Heart left ventricle (tissue), 13 donors: Measurements from ENCODE around the gene RNPEPL1.

Experiments
- POLR2A ChIP-seq, 2 donors: fragments of 450-650 bp; IDR thresholded peaks; one replicate each; pipeline ENCODE4 v1.6.1; 2017; ENCODE audit warnings: antibody characterized with exemption in 2 of 2, mild to moderate bottlenecking in 2 of 2, moderate library complexity in 2 of 2
- TF ChIP-seq, protein P1 (sequence below), 12 donors: fragments of 200-600 bp; sonication (generic) in 4 of 12; IDR thresholded peaks; one replicate each; pipeline versions ENCODE4 v1.5.0 to v1.8.0; 2018 to 2022; ENCODE audit warnings: antibody characterized with exemption in 12 of 12, mild to moderate bottlenecking in 5 of 12
- donor health status: ischemic (EF 13 %, LVEDD 7.1; RV severe dilation, severe dysfunction).
- donor health status: DM: no; HTN: yes; CAD: no.
- donor health status: DM: no; HTN: no; CAD: no.
- donor health status: ischemic (EF 25% LVEDD 6.9; RV normal size, moderate dysfunction).
- donor health status: ischemic (EF 25% LVEDD 5.7; RV mildly dilated, moderate dysfunction).
- donor health status: ischemic (EF 35%, LVEDD 5.7; RV mildly dilated, moderate dysfunction).
- donor health status: nonischemic (EF 11% LVEDD 7.7; RV severe dilation, severe dysfunction).
- donor health status: DM: yes; HTN: yes; CAD: no.
- donor health status: PGD.
- donor health status: ischemic (EF 29% LVEDD 5.4; RV normal size, mild dysfunction).
- donor health status: nonischemic (EF 23%, LVEDD 6.1; RV moderate dilation, normal function).

DNA sequence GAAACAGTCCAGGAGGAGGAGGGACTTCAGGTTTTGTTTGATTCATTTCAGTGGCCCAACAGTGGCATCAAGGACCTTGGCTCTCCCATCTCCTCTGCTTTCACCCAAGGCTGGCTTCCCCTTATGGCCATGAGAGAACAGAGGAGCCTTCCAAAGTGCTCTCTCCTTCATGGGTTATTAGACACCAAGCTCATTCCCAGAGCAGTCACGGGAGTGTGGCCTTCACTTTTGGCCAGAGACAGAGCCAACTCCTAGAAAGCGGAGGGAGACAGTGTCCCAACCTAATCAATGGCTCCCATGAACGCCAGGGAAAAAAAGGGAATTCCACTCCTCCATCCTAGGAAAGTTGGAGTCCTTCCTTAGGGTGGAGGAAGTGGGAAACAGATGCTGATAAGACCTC is 9.0 kb upstream of the RNPEPL1 start:
- TF ChIP-seq, protein P1, sequence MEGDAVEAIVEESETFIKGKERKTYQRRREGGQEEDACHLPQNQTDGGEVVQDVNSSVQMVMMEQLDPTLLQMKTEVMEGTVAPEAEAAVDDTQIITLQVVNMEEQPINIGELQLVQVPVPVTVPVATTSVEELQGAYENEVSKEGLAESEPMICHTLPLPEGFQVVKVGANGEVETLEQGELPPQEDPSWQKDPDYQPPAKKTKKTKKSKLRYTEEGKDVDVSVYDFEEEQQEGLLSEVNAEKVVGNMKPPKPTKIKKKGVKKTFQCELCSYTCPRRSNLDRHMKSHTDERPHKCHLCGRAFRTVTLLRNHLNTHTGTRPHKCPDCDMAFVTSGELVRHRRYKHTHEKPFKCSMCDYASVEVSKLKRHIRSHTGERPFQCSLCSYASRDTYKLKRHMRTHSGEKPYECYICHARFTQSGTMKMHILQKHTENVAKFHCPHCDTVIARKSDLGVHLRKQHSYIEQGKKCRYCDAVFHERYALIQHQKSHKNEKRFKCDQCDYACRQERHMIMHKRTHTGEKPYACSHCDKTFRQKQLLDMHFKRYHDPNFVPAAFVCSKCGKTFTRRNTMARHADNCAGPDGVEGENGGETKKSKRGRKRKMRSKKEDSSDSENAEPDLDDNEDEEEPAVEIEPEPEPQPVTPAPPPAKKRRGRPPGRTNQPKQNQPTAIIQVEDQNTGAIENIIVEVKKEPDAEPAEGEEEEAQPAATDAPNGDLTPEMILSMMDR (IDR thresholded peaks at IDR 0.05): no peak
- TF ChIP-seq POLR2A (IDR thresholded peaks at IDR 0.05): no peak
